NCI-H146 (cell line): ENCODE data around the gene APLP1.
"Not testable (repeated sequence)": the region's sequence is repeated elsewhere in the genome, so short reads cannot be mapped to it uniquely, and the experiment has no call there.

Source experiments
- DNase-seq: peaks from one replicate; lab custom pipeline; 2025; lab: John Stamatoyannopoulos, UW

APLP1 gene

GRCh38 chr19:35868172-35868822 is at the start of gene APLP1:
Gene APLP1, plus strand, starts transcription at chr19:35868574. Its CDS starts 63 bp downstream, at chr19:35868637.
- peak; percentile 78 for DNase-seq

GRCh38 chr19:35822579-35822978 is 45.8 kb upstream of the APLP1 start:
- DNase-seq = peak; percentile 18

- no peak for DNase-seq
Measured at GRCh38 chr19:35824150-35824549, 44.2 kb upstream of the APLP1 start.

GRCh38 chr19:35828692-35829301 is 39.6 kb upstream of the APLP1 start:
- DNase-seq = no peak

GRCh38 chr19:35830986-35831385 is 37.4 kb upstream of the APLP1 start:
- DNase-seq = no peak

- DNase-seq = no peak
Measured at GRCh38 chr19:35832054-35832453, 36.3 kb upstream of the APLP1 start.

- DNase-seq = no peak
Measured at GRCh38 chr19:35833972-35834371, 34.4 kb upstream of the APLP1 start.

GRCh38 chr19:35836096-35836495 is 32.3 kb upstream of the APLP1 start:
- not testable (repeated sequence) for DNase-seq

- DNase-seq = no peak
Measured at GRCh38 chr19:35841961-35842595, 26.3 kb upstream of the APLP1 start.

GRCh38 chr19:35842666-35843272 is 25.6 kb upstream of the APLP1 start:
- DNase-seq = no peak

GRCh38 chr19:35843676-35844481 is 24.5 kb upstream of the APLP1 start:
- peak; percentile 62 for DNase-seq

- no peak for DNase-seq
Measured at GRCh38 chr19:35844482-35845214, 23.7 kb upstream of the APLP1 start.

- peak; percentile 37 for DNase-seq
Measured at GRCh38 chr19:35845215-35846037, 22.9 kb upstream of the APLP1 start.

- DNase-seq = peak; percentile 47
Measured at GRCh38 chr19:35846038-35846668, 22.2 kb upstream of the APLP1 start.

GRCh38 chr19:35847911-35848310 is 20.5 kb upstream of the APLP1 start:
- DNase-seq = no peak

- DNase-seq = no peak
Measured at GRCh38 chr19:35848486-35848885, 19.9 kb upstream of the APLP1 start.

- DNase-seq = no peak
Measured at GRCh38 chr19:35848919-35849505, 19.4 kb upstream of the APLP1 start.

GRCh38 chr19:35851213-35852028 is 17.0 kb upstream of the APLP1 start:
- DNase-seq = no peak
